OCI-LY1 (cell line): Measurements from ENCODE around the gene PRKRA.

Source experiments
- H2AFZ ChIP-seq: fragments of 200-600 bp; sonication (generic), shearing (Covaris generic); 2 replicates; pipeline ENCODE4 v1.6.0; 2014; ENCODE audit warnings: antibody characterized with exemption, mild to moderate bottlenecking, low read length
- H3F3A ChIP-seq: fragments of 200-600 bp; sonication (generic), shearing (Covaris generic); 2 replicates; pipeline ENCODE4 v1.6.0; 2014; ENCODE audit warnings: mild to moderate bottlenecking, antibody characterized with exemption, low read length, moderate library complexity; ENCODE audit not compliant: insufficient read depth
- H3K27ac ChIP-seq: fragments of 200-600 bp; sonication (generic); 2 replicates; pipeline ENCODE4 v1.5.1; 2014; ENCODE audit warnings: low read length, mixed run types, mild to moderate bottlenecking, low read depth; ENCODE audit not compliant: poor library complexity, severe bottlenecking
- H3K27me3 ChIP-seq: fragments of 200-600 bp; sonication (generic); 2 replicates; pipeline ENCODE4 v1.6.0; 2014; ENCODE audit warnings: antibody characterized with exemption, mild to moderate bottlenecking, low read length, moderate library complexity; ENCODE audit not compliant: insufficient read depth
- H3K36me3 ChIP-seq: fragments of 200-600 bp; sonication (generic); 2 replicates; pipeline ENCODE4 v1.6.1; 2014; ENCODE audit warnings: mild to moderate bottlenecking, antibody characterized with exemption, low read length, moderate library complexity, mixed read lengths; ENCODE audit not compliant: insufficient read depth
- H3K4me1 ChIP-seq: fragments of 200-600 bp; sonication (generic); 2 replicates; pipeline ENCODE4 v1.5.1; 2014; ENCODE audit warnings: mild to moderate bottlenecking, low read length, moderate library complexity; ENCODE audit not compliant: insufficient read depth, severe bottlenecking
- H3K4me2 ChIP-seq: fragments of 200-600 bp; sonication (generic), shearing (Covaris generic); 2 replicates; pipeline ENCODE4 v1.6.1; 2014; ENCODE audit warnings: low read length
- H3K4me3 ChIP-seq: fragments of 200-600 bp; sonication (generic); 2 replicates; pipeline ENCODE4 v1.5.1; 2014; ENCODE audit warnings: low read length, low read depth, mild to moderate bottlenecking, mixed read lengths; ENCODE audit not compliant: poor library complexity, severe bottlenecking
- H3K79me2 ChIP-seq: fragments of 200-600 bp; shearing (Covaris generic); 2 replicates; pipeline ENCODE4 v1.6.1; 2016; ENCODE audit warnings: mixed run types, low read length, mixed read lengths; ENCODE audit not compliant: insufficient read depth
- H3K9ac ChIP-seq: fragments of 200-600 bp; sonication (generic), shearing (Covaris generic); 2 replicates; pipeline ENCODE4 v1.6.1; 2014; ENCODE audit warnings: mild to moderate bottlenecking, low read length, mixed read lengths
- H3K9me2 ChIP-seq: fragments of 200-600 bp; sonication (generic), shearing (Covaris generic); 2 replicates; pipeline ENCODE4 v1.6.1; 2014; ENCODE audit warnings: low read depth, mild to moderate bottlenecking, low read length, mixed read lengths
- H3K9me3 ChIP-seq: fragments of 200-600 bp; shearing (Covaris generic); 2 replicates; pipeline ENCODE4 v1.6.1; 2014; ENCODE audit warnings: low read length, mixed read lengths
- H4K20me1 ChIP-seq: fragments of 200-600 bp; sonication (generic), shearing (Covaris generic); 2 replicates; pipeline ENCODE4 v1.6.0; 2016; ENCODE audit warnings: mild to moderate bottlenecking, low read length; ENCODE audit not compliant: insufficient read depth
- EZH2 ChIP-seq: fragments of 200-600 bp; sonication (generic), shearing (Covaris generic); IDR thresholded peaks from 2 replicates; pipeline ENCODE4 v1.8.0; 2017; ENCODE audit warnings: borderline replicate concordance, mixed run types, mild to moderate bottlenecking, antibody characterized with exemption, low read length, moderate library complexity, mixed read lengths
- TF ChIP-seq, protein P1 (sequence below): fragments of 200-600 bp; sonication (generic), shearing (Covaris generic); IDR thresholded peaks from 2 replicates; pipeline ENCODE4 v1.5.1; 2017; ENCODE audit warnings: mild to moderate bottlenecking, antibody characterized with exemption, low read length, moderate library complexity, mixed read lengths

Gene PRKRA

DNA sequence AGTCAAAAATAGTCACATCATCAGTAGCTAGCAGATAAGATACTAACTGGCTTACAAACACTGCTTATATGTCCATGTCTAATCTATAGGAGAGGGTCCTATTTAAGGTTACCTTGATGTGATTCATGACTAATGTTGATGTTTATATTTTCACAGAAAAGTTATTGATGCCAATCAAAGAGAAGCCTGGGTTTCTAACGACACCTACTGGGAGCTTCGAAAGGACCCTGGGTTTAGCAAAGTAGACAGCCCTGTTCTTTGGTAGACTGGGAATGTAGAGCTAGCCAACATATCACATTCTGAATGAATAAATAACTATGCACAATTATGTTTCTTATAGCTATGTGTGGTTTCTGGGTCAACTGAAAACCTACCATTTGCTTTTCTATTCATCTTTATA is 55.7 kb downstream of the PRKRA start:
- Histone ChIP-seq H3K27ac (no peak overlapping the region), H3F3A (no peaks in the 10 kb centered on the region), H2AFZ (no peak overlapping the region), H4K20me1 (no peaks in the 10 kb centered on the region), H3K4me2 (no peak overlapping the region), H3K9me2 (no peaks in the 10 kb centered on the region), H3K9ac (no peak overlapping the region), H3K4me3 (no peak overlapping the region), H3K9me3 (no peaks in the 10 kb centered on the region), H3K36me3 (no peaks in the 10 kb centered on the region), H3K4me1 (peaks cover 3% of the 10 kb centered on the region), H3K27me3 (no peaks in the 10 kb centered on the region), H3K79me2 (no peaks in the 10 kb centered on the region)
- TF ChIP-seq EZH2, result no peak
- TF ChIP-seq, protein P1, sequence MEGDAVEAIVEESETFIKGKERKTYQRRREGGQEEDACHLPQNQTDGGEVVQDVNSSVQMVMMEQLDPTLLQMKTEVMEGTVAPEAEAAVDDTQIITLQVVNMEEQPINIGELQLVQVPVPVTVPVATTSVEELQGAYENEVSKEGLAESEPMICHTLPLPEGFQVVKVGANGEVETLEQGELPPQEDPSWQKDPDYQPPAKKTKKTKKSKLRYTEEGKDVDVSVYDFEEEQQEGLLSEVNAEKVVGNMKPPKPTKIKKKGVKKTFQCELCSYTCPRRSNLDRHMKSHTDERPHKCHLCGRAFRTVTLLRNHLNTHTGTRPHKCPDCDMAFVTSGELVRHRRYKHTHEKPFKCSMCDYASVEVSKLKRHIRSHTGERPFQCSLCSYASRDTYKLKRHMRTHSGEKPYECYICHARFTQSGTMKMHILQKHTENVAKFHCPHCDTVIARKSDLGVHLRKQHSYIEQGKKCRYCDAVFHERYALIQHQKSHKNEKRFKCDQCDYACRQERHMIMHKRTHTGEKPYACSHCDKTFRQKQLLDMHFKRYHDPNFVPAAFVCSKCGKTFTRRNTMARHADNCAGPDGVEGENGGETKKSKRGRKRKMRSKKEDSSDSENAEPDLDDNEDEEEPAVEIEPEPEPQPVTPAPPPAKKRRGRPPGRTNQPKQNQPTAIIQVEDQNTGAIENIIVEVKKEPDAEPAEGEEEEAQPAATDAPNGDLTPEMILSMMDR, result peak; percentile 22; the same call in 1 of the 2 replicates

DNA sequence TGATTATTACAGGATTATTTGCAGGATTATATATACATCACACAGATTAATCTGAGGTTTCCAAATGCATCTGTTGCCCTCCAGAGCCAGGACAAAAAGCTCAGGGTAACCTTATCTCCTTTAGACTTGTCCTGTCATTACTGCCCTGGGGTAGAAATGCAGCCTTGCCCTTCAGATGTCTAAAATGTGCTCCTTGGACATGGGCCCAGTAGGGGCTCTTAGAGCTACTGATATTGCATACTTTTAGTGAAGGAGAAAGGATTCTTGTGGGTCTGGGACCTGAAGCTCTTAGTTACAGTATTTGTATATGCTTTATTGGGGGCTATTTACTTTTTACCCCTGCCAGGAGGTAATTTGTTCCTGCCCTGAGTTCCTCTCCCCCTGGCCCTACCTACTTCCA is 56.1 kb downstream of the PRKRA start:
- Histone ChIP-seq H3K27me3 (no peaks in the 10 kb centered on the region), H3K4me1 (peaks cover 3% of the 10 kb centered on the region), H3K9ac (no peak overlapping the region), H3K4me3 (no peak overlapping the region), H4K20me1 (no peaks in the 10 kb centered on the region), H3K4me2 (no peak overlapping the region), H3K79me2 (no peaks in the 10 kb centered on the region), H3K9me3 (no peaks in the 10 kb centered on the region), H3K36me3 (no peaks in the 10 kb centered on the region), H3K27ac (no peak overlapping the region), H2AFZ (no peak overlapping the region), H3F3A (no peaks in the 10 kb centered on the region), H3K9me2 (no peaks in the 10 kb centered on the region)
- TF ChIP-seq, protein P1, result no peak
- no peak for TF ChIP-seq EZH2

DNA sequence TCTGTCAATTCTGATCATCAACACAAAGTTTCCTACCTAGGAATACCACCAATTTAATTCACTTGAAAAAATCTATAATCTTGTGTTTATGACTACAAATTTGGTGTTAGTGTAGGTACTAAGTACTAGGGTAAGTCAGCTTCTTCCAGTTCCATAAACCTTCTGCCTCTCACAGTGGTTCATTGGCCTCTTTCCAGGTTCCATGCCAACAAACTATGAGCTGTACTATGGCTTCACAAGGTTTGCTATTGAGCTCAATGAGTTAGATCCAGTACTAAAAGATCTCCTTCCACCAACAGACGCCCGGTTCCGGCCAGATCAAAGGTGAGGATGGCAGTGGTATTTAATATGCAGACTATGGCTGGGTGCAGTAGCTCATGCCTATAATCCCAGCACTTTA is 58.8 kb downstream of the PRKRA start:
- H4K20me1 ChIP-seq, result no peaks in the 10 kb centered on the region
- no peak for TF ChIP-seq EZH2
- TF ChIP-seq, protein P1, result no peak
- no peaks in the 10 kb centered on the region for H3K4me1 ChIP-seq
- H3K27ac ChIP-seq, result no peak overlapping the region
- no peak overlapping the region for H3K4me3 ChIP-seq
- no peaks in the 10 kb centered on the region for H3K79me2 ChIP-seq
- no peaks in the 10 kb centered on the region for H3K9me2 ChIP-seq
- H3K9me3 ChIP-seq, result no peaks in the 10 kb centered on the region
- H3K9ac ChIP-seq, result no peak overlapping the region
- H3K36me3 ChIP-seq, result no peaks in the 10 kb centered on the region
- H3F3A ChIP-seq, result no peaks in the 10 kb centered on the region
- no peak overlapping the region for H2AFZ ChIP-seq
- no peak overlapping the region for H3K4me2 ChIP-seq
- H3K27me3 ChIP-seq, result no peaks in the 10 kb centered on the region
